HEK293 (cell line): ENCODE results near the gene ZSCAN20.

ENCODE experiments used
- CTCF ChIA-PET: fragments of 350-600 bp; formaldehyde crosslinking; extraction: SDS; loops from one replicate; lab custom pipeline; 2021; ENCODE audit warnings: antibody characterized with exemption; lab: Yijun Ruan, JAX
- POLR2A ChIA-PET: fragments of 300-600 bp; formaldehyde crosslinking; extraction: SDS; loops from one replicate; lab custom pipeline; 2020; ENCODE audit warnings: antibody characterized with exemption, inconsistent platforms; lab: Yijun Ruan, JAX
- H3K27ac ChIP-seq: fragments of 200-500 bp; sonication (Bioruptor generic); 2 replicates; pipeline ENCODE4 v1.5.1; 2014; ENCODE audit warnings: low read depth, low read length, control low read depth, inconsistent platforms; ENCODE audit errors: extremely low read depth
- H3K36me3 ChIP-seq, 2 experiments: fragments of 200-500 bp in 1 of 2; sonication (Bioruptor generic) in 1 of 2; 1 replicate in 1 of 2; 2 replicates in 1 of 2; pipeline ENCODE4 v1.5.1; 2014 to 2017; ENCODE audit warnings: inconsistent platforms in 2 of 2, low read length in 2 of 2; ENCODE audit not compliant: control insufficient read depth in 2 of 2, insufficient read depth in 1 of 2
- H3K4me1 ChIP-seq: fragments of 200-500 bp; sonication (Bioruptor generic); 2 replicates; pipeline ENCODE4 v1.5.1; 2014; ENCODE audit warnings: mild to moderate bottlenecking, low read length, inconsistent platforms; ENCODE audit not compliant: control insufficient read depth, insufficient read depth
- H3K4me3 ChIP-seq: 2 replicates; pipeline ENCODE4 v1.5.1; 2011; ENCODE audit warnings: low read depth, mild to moderate bottlenecking, control low read depth, low read length, moderate library complexity
- H3K9me3 ChIP-seq: fragments of 200-500 bp; sonication (Bioruptor generic); 2 replicates; pipeline ENCODE4 v1.5.1; 2014; ENCODE audit warnings: low read depth, low read length, inconsistent platforms; ENCODE audit not compliant: control insufficient read depth, insufficient read depth
- GLIS2 ChIP-seq: fragments of 450-650 bp; formaldehyde crosslinking; IDR thresholded peaks from 2 replicates; pipeline ENCODE4 v1.5.1; 2016; ENCODE audit warnings: missing biosample characterization, missing genetic modification characterization
- INSM2 ChIP-seq: fragments of 450-650 bp; formaldehyde crosslinking; IDR thresholded peaks from 2 replicates; pipeline ENCODE4 v1.5.1; 2016; ENCODE audit warnings: missing biosample characterization, missing genetic modification characterization
- KLF17 ChIP-seq: fragments of 450-650 bp; formaldehyde crosslinking; IDR thresholded peaks from 2 replicates; pipeline ENCODE4 v1.5.1; 2016; ENCODE audit warnings: missing biosample characterization, missing genetic modification characterization
- KLF9 ChIP-seq: fragments of 450-650 bp; formaldehyde crosslinking; IDR thresholded peaks from 2 replicates; pipeline ENCODE4 v1.5.1; 2016; ENCODE audit warnings: missing biosample characterization, missing genetic modification characterization, low read depth
- PATZ1 ChIP-seq: fragments of 450-650 bp; formaldehyde crosslinking; IDR thresholded peaks from 2 replicates; pipeline ENCODE4 v1.5.1; 2016; ENCODE audit warnings: missing biosample characterization, missing genetic modification characterization
- PRDM1 ChIP-seq: fragments of 450-650 bp; formaldehyde crosslinking; IDR thresholded peaks from 2 replicates; pipeline ENCODE4; 2016; ENCODE audit warnings: missing biosample characterization, missing genetic modification characterization
- REST ChIP-seq: fragments of 450-650 bp; formaldehyde crosslinking; IDR thresholded peaks from 2 replicates; pipeline ENCODE4 v1.5.1; 2016; ENCODE audit warnings: missing biosample characterization, missing genetic modification characterization
- SETDB1 ChIP-seq: IDR thresholded peaks from one replicate; pipeline ENCODE4 v1.6.1; 2017; ENCODE audit warnings: mild to moderate bottlenecking, low read length, moderate library complexity, mixed read lengths; ENCODE audit not compliant: insufficient read length
- SP2 ChIP-seq: fragments of 450-650 bp; formaldehyde crosslinking; IDR thresholded peaks from 2 replicates; pipeline ENCODE4 v1.5.1; 2016; ENCODE audit warnings: missing biosample characterization, missing genetic modification characterization
- SP3 ChIP-seq: fragments of 450-650 bp; formaldehyde crosslinking; IDR thresholded peaks from 2 replicates; pipeline ENCODE4 v1.5.1; 2016; ENCODE audit warnings: missing biosample characterization, missing genetic modification characterization
- WT1 ChIP-seq: fragments of 450-650 bp; formaldehyde crosslinking; IDR thresholded peaks from 2 replicates; pipeline ENCODE4 v1.5.1; 2016; ENCODE audit warnings: missing biosample characterization, missing genetic modification characterization
- ZBTB17 ChIP-seq: fragments of 450-650 bp; formaldehyde crosslinking; IDR thresholded peaks from 2 replicates; pipeline ENCODE4 v1.5.1; 2016; ENCODE audit warnings: missing biosample characterization, missing genetic modification characterization
- ZBTB8A ChIP-seq: fragments of 450-650 bp; formaldehyde crosslinking; IDR thresholded peaks from 2 replicates; pipeline ENCODE4 v1.5.1; 2016; ENCODE audit warnings: missing biosample characterization, missing genetic modification characterization
- ZIC2 ChIP-seq: fragments of 450-650 bp; formaldehyde crosslinking; IDR thresholded peaks from 2 replicates; pipeline ENCODE4 v1.5.1; 2016; ENCODE audit warnings: missing biosample characterization, missing genetic modification characterization
- ZNF169 ChIP-seq: fragments of 450-650 bp; formaldehyde crosslinking; IDR thresholded peaks from 2 replicates; pipeline ENCODE4 v1.5.1; 2016; ENCODE audit warnings: missing biosample characterization, missing genetic modification characterization
- ZNF2 ChIP-seq: fragments of 450-650 bp; formaldehyde crosslinking; IDR thresholded peaks from 2 replicates; pipeline ENCODE4 v1.5.1; 2016; ENCODE audit warnings: missing biosample characterization, missing genetic modification characterization
- ZNF202 ChIP-seq: fragments of 450-650 bp; formaldehyde crosslinking; IDR thresholded peaks from 2 replicates; pipeline ENCODE4 v1.5.1; 2016; ENCODE audit warnings: missing biosample characterization, missing genetic modification characterization, borderline replicate concordance
- ZNF335 ChIP-seq: fragments of 450-650 bp; formaldehyde crosslinking; conservative IDR thresholded peaks from 2 replicates; pipeline ENCODE4 v1.5.1; 2016; ENCODE audit warnings: missing biosample characterization, missing genetic modification characterization
- ZNF366 ChIP-seq: fragments of 450-650 bp; formaldehyde crosslinking; conservative IDR thresholded peaks from 2 replicates; pipeline ENCODE4 v1.5.1; 2016; ENCODE audit warnings: missing biosample characterization, missing genetic modification characterization
- ZNF37A ChIP-seq: fragments of 450-650 bp; IDR thresholded peaks from 2 replicates; pipeline ENCODE4 v1.5.1; 2018; ENCODE audit warnings: missing biosample characterization, missing genetic modification characterization
- ZNF416 ChIP-seq: fragments of 450-650 bp; formaldehyde crosslinking; IDR thresholded peaks from 2 replicates; pipeline ENCODE4 v1.5.1; 2016; ENCODE audit warnings: missing biosample characterization, missing genetic modification characterization
- ZNF561 ChIP-seq: fragments of 450-650 bp; IDR thresholded peaks from 2 replicates; pipeline ENCODE4 v1.5.1; 2018; ENCODE audit warnings: missing biosample characterization, missing genetic modification characterization, borderline replicate concordance
- ZNF677 ChIP-seq: fragments of 450-650 bp; IDR thresholded peaks from 2 replicates; pipeline ENCODE4 v1.5.0; 2018; ENCODE audit warnings: missing biosample characterization, mild to moderate bottlenecking, missing genetic modification characterization, moderate library complexity

The ZSCAN20 gene

GRCh38 chr1:33429856-33430691 lies 42.4 kb upstream of the ZSCAN20 start (continued):
- TF ChIP-seq PATZ1 (tag by site-specific recombination), result peak; percentile 40; the same call in 1 of the 2 replicates
- no peak for TF ChIP-seq INSM2 (tag by site-specific recombination)
- no peak for TF ChIP-seq REST (tag by site-specific recombination)
- TF ChIP-seq ZNF37A (tag by site-specific recombination), result no peak

- H3K27ac ChIP-seq, result peak within 1 kb of the TSS; percentile 69; the same call in 1 of the 2 replicates
- ChIA-PET CTCF (interaction anchor here (0.5 to 1.6 kb wide), 4 partner anchors 16 to 41 kb away, joined by 3 to 11 read pairs (median 3); partner anchors contain the start of gene ZSCAN20), POLR2A (no interaction called here)
- H3K36me3 ChIP-seq, result peaks cover 0 to 3% of the 10 kb centered on the region in 2 experiments; a peak in 1 of 3 replicates
- H3K9me3 ChIP-seq, result no peaks in the 10 kb centered on the region
- peaks cover 12% of the 10 kb centered on the region for H3K4me1 ChIP-seq
- peak within 1 kb of the TSS; percentile 68 for H3K4me3 ChIP-seq
- TF ChIP-seq ZBTB17 (tag by site-specific recombination) (0 out of 2 replicates have a peak, but pooled peaks have one; percentile 19), SP3 (tag by site-specific recombination) (peak; percentile 30; the same call in 1 of the 2 replicates), ZNF561 (tag by site-specific recombination) (peak; percentile 37; the same call in 1 of the 2 replicates), GLIS2 (tag by site-specific recombination) (no peak), KLF9 (tag by site-specific recombination) (0 out of 2 replicates have a peak, but pooled peaks have one; percentile 20), WT1 (peak; percentile 11; the same call in 1 of the 2 replicates), PRDM1 (tag by site-specific recombination) (peak; percentile 65), ZNF335 (tag by site-specific recombination) (0 out of 2 replicates have a peak, but pooled peaks have one; percentile 7), ZNF677 (tag by site-specific recombination) (no peak), SP2 (tag by site-specific recombination) (peak; percentile 72), ZIC2 (tag by site-specific recombination) (no peak), ZNF202 (no peak), PATZ1 (tag by site-specific recombination) (peak; percentile 41; the same call in 1 of the 2 replicates), SETDB1 (no peak), ZNF366 (0 out of 2 replicates have a peak, but pooled peaks have one; percentile 41), ZNF416 (tag by site-specific recombination) (no peak), ZNF169 (tag by site-specific recombination) (no peak), ZNF2 (tag by site-specific recombination) (no peak), KLF17 (tag by site-specific recombination) (no peak), ZBTB8A (tag by site-specific recombination) (0 out of 2 replicates have a peak, but pooled peaks have one; percentile 2)
Observed at GRCh38 chr1:33430692-33431593, 41.5 kb upstream of the ZSCAN20 start, which contains the start of gene PHC2. Gene PHC2 (minus strand): TSS chr1:33431095. CDS start chr1:33375539, 55,556 bp downstream.
